ENCODE results near the gene ZNF440.
"Not testable (repeated sequence)": the region's sequence is repeated elsewhere in the genome, so short reads cannot be mapped to it uniquely, and the experiment has no call there.

Gene ZNF440

GRCh38 chr19:11828957-11829876 is 15.1 kb downstream of the ZNF440 start:
- DNase-seq (ENCODE audit: low read depth): not testable (repeated sequence)

- DNase-seq (ENCODE audit: low read depth): no peak
Measured at GRCh38 chr19:11832253-11832912, 18.3 kb downstream of the ZNF440 start.

GRCh38 chr19:11833541-11833940 is 19.5 kb downstream of the ZNF440 start:
- DNase-seq (ENCODE audit: low read depth): no peak

- not testable (repeated sequence) for DNase-seq (ENCODE audit: low read depth)
Measured at GRCh38 chr19:11835626-11836066, 21.6 kb downstream of the ZNF440 start.

- DNase-seq (ENCODE audit: low read depth): peak; percentile 22
Measured at GRCh38 chr19:11843722-11844121, 29.6 kb downstream of the ZNF440 start.

- not testable (repeated sequence) for DNase-seq (ENCODE audit: low read depth)
Measured at GRCh38 chr19:11847615-11848014, 33.5 kb downstream of the ZNF440 start.

GRCh38 chr19:11848200-11848593 is 34.1 kb downstream of the ZNF440 start:
- DNase-seq (ENCODE audit: low read depth): no peak

GRCh38 chr19:11848594-11849469 is 34.8 kb downstream of the ZNF440 start, which contains the start of gene ZNF439:
Gene ZNF439 (plus strand): TSS chr19:11848726. CDS start chr19:11848868, 142 bp downstream.
- DNase-seq (ENCODE audit: low read depth): peak; percentile 91

- not testable (repeated sequence) for DNase-seq (ENCODE audit: low read depth)
Measured at GRCh38 chr19:11850289-11850688, 36.2 kb downstream of the ZNF440 start.

- no peak for DNase-seq (ENCODE audit: low read depth)
Measured at GRCh38 chr19:11853358-11853757, 39.3 kb downstream of the ZNF440 start.

GRCh38 chr19:11856596-11857250 is 42.6 kb downstream of the ZNF440 start:
- no peak for DNase-seq (ENCODE audit: low read depth)

GRCh38 chr19:11860721-11861120 is 46.6 kb downstream of the ZNF440 start:
- DNase-seq (ENCODE audit: low read depth): no peak

GRCh38 chr19:11861301-11861700 is 47.2 kb downstream of the ZNF440 start:
- DNase-seq (ENCODE audit: low read depth): no peak

- peak; percentile 16 for DNase-seq (ENCODE audit: low read depth)
Measured at GRCh38 chr19:11867766-11868165, 53.7 kb downstream of the ZNF440 start.

- no peak for DNase-seq (ENCODE audit: low read depth)
Measured at GRCh38 chr19:11868188-11868587, 54.1 kb downstream of the ZNF440 start.

GRCh38 chr19:11872624-11873023 is 58.6 kb downstream of the ZNF440 start:
- no peak for DNase-seq (ENCODE audit: low read depth)

GRCh38 chr19:11873762-11874161 is 59.7 kb downstream of the ZNF440 start:
- DNase-seq (ENCODE audit: low read depth): no peak

GRCh38 chr19:11879687-11880266 is 65.7 kb downstream of the ZNF440 start:
- DNase-seq (ENCODE audit: low read depth): peak; percentile 10

- DNase-seq (ENCODE audit: low read depth): no peak
Measured at GRCh38 chr19:11880598-11880997, 66.5 kb downstream of the ZNF440 start.

GRCh38 chr19:11881151-11881800 is 67.2 kb downstream of the ZNF440 start:
- DNase-seq (ENCODE audit: low read depth): peak; percentile 62

- no peak for DNase-seq (ENCODE audit: low read depth)
Measured at GRCh38 chr19:11882606-11883005, 68.5 kb downstream of the ZNF440 start.

Measured in EH (cell line).